ENCODE results near the gene IVNS1ABP. TPM values are rescaled to one million over a fixed set of nuclear protein-coding genes. Genes with fewer than 3 reads are reported as not detected.
A peak's percentile ranks its signal among the peaks of the same experiment; 100 is the strongest.

The IVNS1ABP gene
- total and polyA plus RNA-seq, 10 of the 15 experiments (the other 5 are each of a cell fraction or from before 2014, with no cell fraction given): 19.2 to 154 (median 43.9) TPM

GRCh38 chr1:185293967-185294542 lies 23.0 kb downstream of the IVNS1ABP start:
- CTCF ChIA-PET: interaction anchor here (1.0 to 3.3 kb wide), 3 partner anchors 56 to 302 kb away, joined by 3 to 13 read pairs (median 3); no protein-coding TSS in a partner anchor
- Histone ChIP-seq H3K79me2 (ENCODE audit: control insufficient read depth, insufficient read depth, low read length) (no peaks in the 10 kb centered on the region), H3K27ac (ENCODE audit: control insufficient read depth, insufficient read depth) (no peak overlapping the region), H2AFZ (ENCODE audit: control insufficient read depth, low read depth, low read length) (no peak overlapping the region), H3K9ac (ENCODE audit: control insufficient read depth, insufficient read depth, low read length) (no peak overlapping the region), H3K4me2 (ENCODE audit: control insufficient read depth, insufficient read depth) (no peak overlapping the region), H3K4me3 (no peak overlapping the region), H3K4me1 (ENCODE audit: control insufficient read depth, insufficient read depth, low read length) (no peaks in the 10 kb centered on the region), H4K20me1 (ENCODE audit: control insufficient read depth, insufficient read depth) (no peaks in the 10 kb centered on the region), H3K36me3 (ENCODE audit: control insufficient read depth in 2 of 2, insufficient read depth in 2 of 2, low read length in 1 of 2) (peaks cover 0 to 22% of the 10 kb centered on the region in 2 experiments; a peak in 2 of 4 replicates), H3K9me3 (replicated peaks; ENCODE audit: control insufficient read depth, insufficient read depth, low read length) (no peaks in the 10 kb centered on the region), H3K27me3 (replicated peaks in 1 of 2; ENCODE audit: control insufficient read depth in 2 of 2, insufficient read depth in 2 of 2, low read length in 1 of 2) (no peaks in the 10 kb centered on the region)
- SMC1A ChIA-PET (ENCODE audit: uncharacterized antibody, unreplicated experiment): interaction anchor here (0.7 to 1.6 kb wide), 3 partner anchors 20 to 387 kb away, joined by 3 to 7 read pairs (median 3); no protein-coding TSS in a partner anchor
- DNase-seq (ENCODE audit: low read depth, low spot score) (no peak), FAIRE-seq (no peak), ATAC-seq (no peak)
- intact Hi-C loops (cut with micrococcal nuclease; ENCODE audit: unreplicated experiment) (no loop called here), in situ Hi-C loops (cut with MboI) (no loop called here)
- TF ChIP-seq TBL1XR1 (IDR thresholded peaks at IDR 0.05; ENCODE audit: low read depth, low read length): no peak
- no peak for TF ChIP-seq CEBPB (IDR thresholded peaks at IDR 0.05; ENCODE audit: borderline replicate concordance in 1 of 2, low read depth in 2 of 2, low read length in 2 of 2)
- TF ChIP-seq POLR2A (IDR thresholded peaks at IDR 0.05; ENCODE audit: low read depth, low read length): 0 out of 2 replicates have a peak, but pooled peaks have one; percentile 15
- TF ChIP-seq CREB1 (IDR thresholded peaks at IDR 0.05; ENCODE audit: low read depth): no peak
- POLR2A ChIA-PET: interaction anchor here (1.8 kb wide), 1 partner anchor 23 kb away, joined by 8 read pairs; the partner anchor contains the start of gene IVNS1ABP
- 87% methylated on average over 1 of the region's 1 CpG for WGBS (ENCODE audit: insufficient coverage, insufficient replicate concordance, low lambda C conversion rate, missing lambda C conversion rate)
- BruUV-seq (replicated peaks): no TSS peak
- RAD21 ChIA-PET (ENCODE audit: unreplicated experiment): no interaction called here

- ChIA-PET CTCF (interaction anchor here (0.6 to 3.3 kb wide), 5 partner anchors 9 to 304 kb away, joined by 3 to 13 read pairs (median 3); no protein-coding TSS in a partner anchor), POLR2A (interaction anchor here (0.7 to 1.8 kb wide), 2 partner anchors 14 to 25 kb away, joined by 6 to 8 read pairs; partner anchors contain the start of gene IVNS1ABP), RAD21 (ENCODE audit: unreplicated experiment) (interaction anchor here (0.7 to 1.4 kb wide), 3 partner anchors 13 to 268 kb away, joined by 3 read pairs; no protein-coding TSS in a partner anchor), SMC1A (ENCODE audit: uncharacterized antibody, unreplicated experiment) (interaction anchor here (0.9 to 2.2 kb wide), 5 partner anchors 8 to 389 kb away, joined by 3 to 5 read pairs (median 4); no protein-coding TSS in a partner anchor)
- WGBS (ENCODE audit: insufficient coverage, insufficient replicate concordance, low lambda C conversion rate, missing lambda C conversion rate): 94% methylated on average over 4 of the region's 5 CpGs
- intact Hi-C loops (cut with micrococcal nuclease; ENCODE audit: unreplicated experiment): no loop called here
- Histone ChIP-seq H3K27me3 (replicated peaks in 1 of 2; ENCODE audit: control insufficient read depth in 2 of 2, insufficient read depth in 2 of 2, low read length in 1 of 2) (no peaks in the 10 kb centered on the region), H3K27ac (ENCODE audit: control insufficient read depth, insufficient read depth) (no peak overlapping the region), H3K4me1 (ENCODE audit: control insufficient read depth, insufficient read depth, low read length) (no peaks in the 10 kb centered on the region), H3K9me3 (replicated peaks; ENCODE audit: control insufficient read depth, insufficient read depth, low read length) (no peaks in the 10 kb centered on the region), H2AFZ (ENCODE audit: control insufficient read depth, low read depth, low read length) (no peak overlapping the region), H3K79me2 (ENCODE audit: control insufficient read depth, insufficient read depth, low read length) (no peaks in the 10 kb centered on the region), H4K20me1 (ENCODE audit: control insufficient read depth, insufficient read depth) (no peaks in the 10 kb centered on the region), H3K4me2 (ENCODE audit: control insufficient read depth, insufficient read depth) (no peak overlapping the region), H3K9ac (ENCODE audit: control insufficient read depth, insufficient read depth, low read length) (no peak overlapping the region), H3K36me3 (ENCODE audit: control insufficient read depth in 2 of 2, insufficient read depth in 2 of 2, low read length in 1 of 2) (peaks cover 0 to 12% of the 10 kb centered on the region in 2 experiments; a peak in 1 of 4 replicates), H3K4me3 (no peak overlapping the region)
- DNase-seq (ENCODE audit: low read depth, low spot score) (no peak), ATAC-seq (no peak), FAIRE-seq (no peak)
- BruUV-seq (replicated peaks): no TSS peak
- in situ Hi-C loops (cut with MboI): no loop called here
- no peak for TF ChIP-seq RAD21 (IDR thresholded peaks at IDR 0.05; ENCODE audit: insufficient read depth, low read depth, low read length)
- no peak for TF ChIP-seq RUNX3 (IDR thresholded peaks at IDR 0.05; ENCODE audit: low read length)
- TF ChIP-seq ZNF622 (IDR thresholded peaks at IDR 0.05): no peak
- no peak for TF ChIP-seq CEBPB (IDR thresholded peaks at IDR 0.05; ENCODE audit: borderline replicate concordance in 1 of 2, low read depth in 2 of 2, low read length in 2 of 2)
- no peak for TF ChIP-seq ZNF24 (IDR thresholded peaks at IDR 0.05)
- no peak for TF ChIP-seq CTCF (IDR thresholded peaks at IDR 0.05 in 2 of 3, conservative IDR thresholded peaks at IDR 0.05 in 1 of 3; ENCODE audit: control insufficient read depth in 2 of 3, extremely low read depth in 1 of 3, insufficient read depth in 1 of 3, low read depth in 3 of 3, low read length in 3 of 3)
- no peak for TF ChIP-seq PAX8 (IDR thresholded peaks at IDR 0.05)
- no peak for TF ChIP-seq BRCA1 (IDR thresholded peaks at IDR 0.05; ENCODE audit: low read depth, low read length)
- TF ChIP-seq SP1 (IDR thresholded peaks at IDR 0.05; ENCODE audit: low read depth, low read length): no peak
- no peak for TF ChIP-seq KAT2A (conservative IDR thresholded peaks at IDR 0.05; ENCODE audit: control insufficient read depth, low read depth, low read length)
- no peak for TF ChIP-seq RCOR1 (conservative IDR thresholded peaks at IDR 0.05; ENCODE audit: low read depth, low read length)
These were observed 24.8 kb downstream of the IVNS1ABP start for GRCh38 chr1:185292237-185292636.

Data from GM12878 (cell line).